ENCODE data around the gene ZEB2.

The ZEB2 gene

DNA sequence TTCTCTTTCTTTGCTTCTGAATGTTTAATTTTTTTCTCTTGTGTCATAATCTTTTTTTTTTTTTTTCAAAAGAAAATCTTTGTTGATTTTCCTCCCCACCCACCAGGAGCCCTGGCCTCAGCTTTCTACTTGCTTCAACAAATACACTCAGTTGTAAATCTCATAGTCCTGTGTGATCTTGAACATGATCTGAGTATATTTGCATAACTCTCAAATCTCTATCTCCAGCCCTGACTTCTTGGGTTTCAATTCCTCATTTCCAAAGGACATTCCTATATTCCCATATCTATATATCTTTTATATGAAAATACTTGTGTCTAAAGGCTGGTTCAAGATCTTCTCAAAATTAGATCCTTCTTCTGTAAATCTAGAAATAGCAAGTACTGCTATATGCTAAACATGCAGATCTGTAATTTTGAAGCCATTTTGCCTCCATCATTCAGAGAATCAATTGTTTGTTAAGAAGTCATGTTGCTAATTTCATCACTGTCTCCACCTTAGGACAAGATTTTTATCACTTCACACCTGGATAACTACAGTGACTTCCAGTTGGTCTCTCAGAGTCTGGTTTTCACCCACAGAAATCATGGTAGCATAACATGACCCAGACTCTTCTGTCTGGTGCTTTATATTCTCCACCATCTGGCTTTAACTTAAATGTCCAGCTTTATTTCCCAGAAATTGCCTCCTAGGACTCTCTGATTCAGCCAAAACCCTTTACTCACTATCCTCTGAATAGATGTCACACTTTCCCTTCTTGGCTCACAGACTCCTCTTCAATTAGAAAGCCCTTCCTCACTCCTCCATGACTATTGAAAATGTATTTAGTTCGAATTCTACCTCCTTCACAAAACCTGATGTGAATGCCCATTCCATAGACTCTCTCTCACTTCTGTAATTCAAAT lies 98.1 kb downstream of the ZEB2 start:
- no peak for DNase-seq (ENCODE audit: low spot score)

DNA sequence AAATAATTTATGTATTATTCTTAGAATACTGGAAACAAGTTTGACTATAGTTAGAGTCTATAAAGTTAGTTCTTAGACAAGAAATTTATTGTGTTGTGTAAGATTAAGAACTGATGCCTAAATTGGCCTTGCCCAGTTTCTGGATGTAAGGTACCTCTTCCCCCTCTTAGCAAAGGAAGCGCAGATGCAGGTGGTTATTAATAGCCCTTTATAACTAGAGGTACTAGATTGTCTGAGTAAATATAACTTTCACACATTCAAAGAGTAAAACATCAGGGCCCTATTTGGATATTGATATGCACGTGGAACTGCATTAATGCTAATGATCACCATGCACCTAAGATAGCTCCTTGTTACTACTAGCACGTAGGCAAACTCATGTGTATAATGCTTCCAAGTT lies 100.7 kb downstream of the ZEB2 start:
- DNase-seq (ENCODE audit: low spot score) = no peak

GRCh38 chr2:144415386-144415785 lies 104.5 kb downstream of the ZEB2 start:
- no peak for DNase-seq (ENCODE audit: low spot score)

GRCh38 chr2:144414324-144414845 lies 105.5 kb downstream of the ZEB2 start:
- no peak for DNase-seq (ENCODE audit: low spot score)

DNA sequence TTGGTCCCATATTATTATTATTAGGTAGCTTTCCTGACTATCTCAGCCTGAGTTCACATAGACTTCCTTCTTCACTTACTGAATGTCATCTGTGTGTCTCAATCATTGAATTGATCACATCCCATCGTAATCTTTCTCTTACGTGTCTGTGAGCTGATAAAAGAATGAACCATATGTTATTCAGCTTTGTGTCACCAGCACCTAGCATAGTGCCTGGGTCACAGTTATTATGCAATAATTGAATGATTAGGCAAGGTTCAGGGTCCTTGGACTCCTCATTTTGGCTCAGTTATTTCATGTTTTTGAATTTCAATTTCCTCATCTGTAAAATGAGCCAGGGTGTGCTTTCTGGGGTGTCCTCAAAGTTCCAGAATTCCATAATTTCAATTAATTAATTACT lies 107.2 kb downstream of the ZEB2 start:
- no peak for DNase-seq (ENCODE audit: low spot score)

GRCh38 chr2:144411473-144411872 lies 108.4 kb downstream of the ZEB2 start:
- no peak for DNase-seq (ENCODE audit: low spot score)

DNA sequence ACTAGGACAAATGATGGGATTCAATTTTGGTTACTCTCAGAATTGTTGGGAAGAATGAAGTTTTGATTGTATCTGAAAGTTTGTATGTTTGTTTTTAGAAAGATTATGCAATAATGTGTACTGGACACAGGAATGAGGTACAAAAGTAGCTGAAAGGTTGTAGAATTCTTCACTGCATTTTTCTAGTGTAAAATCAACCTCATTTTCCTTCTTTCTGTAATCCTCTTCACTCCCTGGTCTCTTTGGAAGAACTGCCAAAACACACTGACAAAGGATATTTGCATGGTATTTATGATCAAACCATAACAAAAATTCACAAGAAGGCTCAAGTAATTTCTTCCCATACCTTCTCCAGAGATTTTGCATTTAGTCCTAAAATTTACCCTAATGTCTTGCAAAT lies 110.7 kb downstream of the ZEB2 start:
- no peak for DNase-seq (ENCODE audit: low spot score)

GRCh38 chr2:144407262-144407661 lies 112.7 kb downstream of the ZEB2 start:
- no peak for DNase-seq (ENCODE audit: low spot score)

- no peak for DNase-seq (ENCODE audit: low spot score)
These were observed 113.7 kb downstream of the ZEB2 start for GRCh38 chr2:144405982-144406788.

- DNase-seq (ENCODE audit: low spot score) = no peak
These were observed 114.6 kb downstream of the ZEB2 start for GRCh38 chr2:144405321-144405720.

DNA sequence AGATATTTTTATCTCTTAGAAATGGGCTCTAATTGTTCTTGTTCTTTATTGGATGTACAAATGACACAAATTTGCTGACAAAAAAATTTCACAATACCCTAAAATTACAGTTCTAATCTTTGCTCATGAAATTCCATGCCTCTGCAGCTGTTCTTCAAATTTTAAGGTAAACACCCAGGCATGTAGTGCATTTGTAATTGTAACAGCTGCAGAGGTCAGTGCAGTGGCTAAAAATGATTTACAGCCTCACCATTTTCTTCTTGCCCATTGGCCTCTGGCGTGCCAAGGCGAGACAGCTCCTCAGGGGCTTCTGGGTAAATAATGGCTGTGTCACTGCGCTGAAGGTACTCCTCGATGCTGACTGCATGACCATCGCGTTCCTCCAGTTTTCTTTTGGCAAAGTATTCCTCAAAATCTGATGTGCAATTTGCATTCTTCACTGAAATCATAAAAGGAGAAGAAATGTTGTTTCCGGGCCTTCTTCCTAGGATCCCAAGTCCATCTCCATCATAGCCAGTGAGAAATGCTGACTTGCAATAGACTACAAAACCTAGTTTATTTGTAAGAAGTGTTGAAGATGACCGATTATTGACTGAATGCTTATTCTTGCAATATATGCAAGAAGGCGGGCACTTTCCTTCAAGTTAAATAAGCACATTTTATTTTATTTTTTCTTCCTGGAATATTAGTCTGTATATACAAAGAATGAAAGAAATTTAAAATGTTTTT lies 115.2 kb downstream of the ZEB2 start:
- no peak for DNase-seq (ENCODE audit: low spot score)

GRCh38 chr2:144403933-144404332 lies 116.0 kb downstream of the ZEB2 start:
- DNase-seq (ENCODE audit: low spot score) = no peak

DNA sequence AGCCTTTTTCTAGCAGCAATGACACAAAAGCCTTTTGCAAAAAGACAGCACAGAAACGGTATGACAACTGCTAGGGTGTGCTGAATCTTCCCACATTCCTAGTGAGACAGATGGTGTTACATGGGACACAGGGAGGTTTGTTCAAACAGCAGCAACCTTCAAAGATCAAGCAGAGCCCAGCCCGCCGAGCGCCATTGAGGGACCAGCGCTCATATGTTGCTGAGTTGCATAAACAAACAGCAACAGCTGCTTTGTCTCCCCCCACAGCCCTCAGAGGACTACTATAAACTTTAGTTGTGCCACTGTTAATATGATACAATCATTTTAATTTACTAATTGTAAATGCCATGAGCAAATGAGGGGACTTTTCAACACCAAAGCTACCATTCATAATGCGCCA lies 117.7 kb downstream of the ZEB2 start:
- no peak for DNase-seq (ENCODE audit: low spot score)

- DNase-seq (ENCODE audit: low spot score) = no peak
These were observed 118.9 kb downstream of the ZEB2 start for GRCh38 chr2:144401036-144401435.

DNA sequence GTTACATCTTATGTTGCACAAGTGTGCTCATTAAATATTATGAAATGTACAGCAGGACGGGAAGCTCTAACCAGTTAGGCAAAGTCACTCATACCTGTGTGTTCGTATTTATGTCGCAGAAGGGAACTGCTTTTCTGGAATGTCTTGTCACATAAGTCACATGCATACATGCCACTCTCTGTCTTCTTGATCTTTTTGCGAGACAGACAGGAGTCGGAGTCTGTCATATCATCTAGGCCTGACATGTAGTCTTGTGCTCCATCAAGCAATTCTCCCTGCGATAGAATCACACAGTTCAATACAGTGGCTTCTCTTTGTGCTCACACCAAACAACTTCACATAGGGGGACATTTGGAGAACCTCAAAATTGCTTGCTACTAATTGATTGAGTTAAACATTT lies 123.6 kb downstream of the ZEB2 start:
- DNase-seq (ENCODE audit: low spot score) = no peak

- no peak for DNase-seq (ENCODE audit: low spot score)
These were observed 129.4 kb downstream of the ZEB2 start for GRCh38 chr2:144390424-144391020.

- DNase-seq (ENCODE audit: low spot score) = no peak
These were observed 130.0 kb downstream of the ZEB2 start for GRCh38 chr2:144389930-144390311.

GRCh38 chr2:144389151-144389929 lies 130.6 kb downstream of the ZEB2 start:
- no peak for DNase-seq (ENCODE audit: low spot score)

DNA sequence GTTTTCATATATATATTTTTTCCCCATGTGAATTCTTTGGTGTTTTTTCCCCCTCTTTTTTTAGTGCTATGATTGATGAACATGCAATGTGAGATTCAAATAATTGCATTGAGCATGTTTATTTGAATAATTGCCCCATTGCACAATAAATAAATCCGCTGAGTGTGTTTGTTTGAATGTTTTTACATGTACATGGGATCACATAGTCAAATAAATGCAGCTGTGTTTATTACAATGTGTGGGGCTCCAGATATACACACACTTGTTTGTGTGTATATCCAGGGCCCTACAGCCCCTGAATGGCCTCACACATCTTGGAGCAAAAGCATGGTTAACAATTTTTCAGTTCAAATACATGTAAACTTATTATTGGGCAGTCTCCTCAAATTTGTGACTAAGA lies 134.5 kb downstream of the ZEB2 start:
- no peak for DNase-seq (ENCODE audit: low spot score)

- DNase-seq (ENCODE audit: low spot score) = no peak
These were observed 136.3 kb downstream of the ZEB2 start for GRCh38 chr2:144383571-144384100.

- DNase-seq (ENCODE audit: low spot score) = no peak
These were observed 137.1 kb downstream of the ZEB2 start for GRCh38 chr2:144382849-144383248.

All from hematopoietic multipotent progenitor cell treated with erythropoietin and hydrocortisone succinate and interleukin-3 and kit ligand, for 15 days (in vitro differentiated cells).